H9 (cell line): ENCODE results near the gene KIAA0513. TPM values are rescaled to one million over a fixed set of nuclear protein-coding genes. Genes with fewer than 3 reads are reported as not detected.

Experiments used
- DNase-seq: peaks from one replicate; pipeline ENCODE4 v3.0.0-alpha.2; 2017
- H2AFZ ChIP-seq: one replicate; pipeline ENCODE4 v1.6.1; 2013; ENCODE audit warnings: mild to moderate bottlenecking, low read length, control low read depth, moderate library complexity
- H2AK5ac ChIP-seq: 2 replicates; pipeline ENCODE4 v1.6.1; 2013; ENCODE audit warnings: low read length, control low read depth, mixed read lengths; ENCODE audit not compliant: insufficient read length
- H2BK120ac ChIP-seq: one replicate; pipeline ENCODE4 v1.6.1; 2013; ENCODE audit warnings: low read depth, mild to moderate bottlenecking, low read length, control low read depth, inconsistent platforms; ENCODE audit not compliant: poor library complexity, severe bottlenecking
- H2BK12ac ChIP-seq: 2 replicates; pipeline ENCODE4 v1.6.1; 2013; ENCODE audit warnings: low read length, control low read depth, mixed read lengths, low read depth; ENCODE audit not compliant: insufficient read length
- H2BK15ac ChIP-seq: 2 replicates; pipeline ENCODE4 v1.6.1; 2013; ENCODE audit warnings: low read depth, low read length, control low read depth
- H2BK20ac ChIP-seq: one replicate; pipeline ENCODE4 v1.6.1; 2013; ENCODE audit warnings: low read depth, mild to moderate bottlenecking, low read length, control low read depth, inconsistent platforms; ENCODE audit not compliant: poor library complexity, severe bottlenecking
- H2BK5ac ChIP-seq: 2 replicates; pipeline ENCODE4 v1.6.1; 2013; ENCODE audit warnings: low read length, control low read depth, mixed read lengths; ENCODE audit not compliant: insufficient read length
- H3K14ac ChIP-seq: 2 replicates; pipeline ENCODE4 v1.6.1; 2013; ENCODE audit warnings: low read length, control low read depth; ENCODE audit not compliant: insufficient read depth
- H3K18ac ChIP-seq: 2 replicates; pipeline ENCODE4 v1.6.1; 2013; ENCODE audit warnings: low read depth, mild to moderate bottlenecking, mixed read lengths, low read length, control low read depth; ENCODE audit not compliant: insufficient read length
- H3K23ac ChIP-seq: 2 replicates; pipeline ENCODE4 v1.6.1; 2013; ENCODE audit warnings: low read length, control low read depth, mixed read lengths, low read depth; ENCODE audit not compliant: insufficient read length
- H3K23me2 ChIP-seq: 2 replicates; pipeline ENCODE4 v1.6.1; 2013; ENCODE audit warnings: low read depth, mild to moderate bottlenecking, mixed read lengths, low read length, control low read depth; ENCODE audit not compliant: insufficient read length, poor library complexity, severe bottlenecking
- H3K27ac ChIP-seq: 2 replicates; pipeline ENCODE4 v1.5.1; 2013; ENCODE audit warnings: low read length, control low read depth, mixed read lengths, low read depth; ENCODE audit not compliant: insufficient read length
- H3K27me3 ChIP-seq: 2 replicates; pipeline ENCODE4 v1.6.1; 2013; ENCODE audit warnings: low read length, control low read depth, inconsistent platforms; ENCODE audit not compliant: insufficient read depth
- H3K4ac ChIP-seq: 2 replicates; pipeline ENCODE4 v1.6.1; 2013; ENCODE audit warnings: low read depth, mild to moderate bottlenecking, control low read depth, inconsistent platforms, low read length, moderate library complexity
- H3K4me1 ChIP-seq: 2 replicates; pipeline ENCODE4 v1.6.1; 2013; ENCODE audit warnings: low read length, control low read depth, inconsistent platforms; ENCODE audit not compliant: insufficient read depth
- H3K4me2 ChIP-seq: 2 replicates; pipeline ENCODE4 v1.6.1; 2013; ENCODE audit warnings: low read length, control low read depth, mixed read lengths; ENCODE audit not compliant: insufficient read length, insufficient read depth
- H3K56ac ChIP-seq: 2 replicates; pipeline ENCODE4 v1.6.1; 2013; ENCODE audit warnings: low read depth, mild to moderate bottlenecking, mixed read lengths, low read length, control low read depth; ENCODE audit not compliant: insufficient read length
- H3K79me1 ChIP-seq: 2 replicates; pipeline ENCODE4 v1.6.1; 2013; ENCODE audit warnings: low read depth, mild to moderate bottlenecking, moderate library complexity, low read length, control low read depth, inconsistent platforms; ENCODE audit not compliant: insufficient read depth, poor library complexity, severe bottlenecking
- H3K79me2 ChIP-seq: 2 replicates; pipeline ENCODE4 v1.6.1; 2013; ENCODE audit warnings: low read length, control low read depth, inconsistent platforms; ENCODE audit not compliant: insufficient read depth
- H3K9ac ChIP-seq: 2 replicates; pipeline ENCODE4 v1.6.1; 2013; ENCODE audit warnings: low read length, control low read depth, mixed read lengths; ENCODE audit not compliant: insufficient read length; ENCODE audit errors: extremely low read depth
- H3K9me3 ChIP-seq: one replicate; pipeline ENCODE4 v1.6.1; 2013; ENCODE audit warnings: low read depth, low read length, inconsistent platforms; ENCODE audit not compliant: control insufficient read depth
- H3T11ph ChIP-seq: one replicate; pipeline ENCODE4 v1.6.1; 2013; ENCODE audit warnings: mild to moderate bottlenecking, low read length, control low read depth, inconsistent platforms
- H4K20me1 ChIP-seq: one replicate; pipeline ENCODE4 v1.6.1; 2013; ENCODE audit not compliant: control insufficient read depth, insufficient read length, insufficient read depth
- H4K5ac ChIP-seq: 2 replicates; pipeline ENCODE4 v1.6.1; 2013; ENCODE audit warnings: low read depth, mild to moderate bottlenecking, mixed read lengths, low read length, control low read depth; ENCODE audit not compliant: insufficient read length
- H4K8ac ChIP-seq: replicated peaks from 2 replicates; pipeline ENCODE4 v1.6.1; 2013; ENCODE audit warnings: low read length, control low read depth, mixed read lengths, low read depth; ENCODE audit not compliant: insufficient read length
- H4K91ac ChIP-seq: 2 replicates; pipeline ENCODE4 v1.6.1; 2013; ENCODE audit warnings: low read depth, mild to moderate bottlenecking, moderate library complexity, mixed read lengths, low read length, control low read depth; ENCODE audit not compliant: insufficient read length
- H3K27ac Mint-ChIP-seq, 3 experiments: 2 replicates in 2 of 3; 3 replicates in 1 of 3; pipeline ENCODE4 v1.8.0; 2020 to 2021; ENCODE audit warnings: mixed read lengths in 3 of 3, mild to moderate bottlenecking in 1 of 3, moderate library complexity in 1 of 3
- H3K27me3 Mint-ChIP-seq: 2 replicates; pipeline ENCODE4 v1.8.0; 2021; ENCODE audit warnings: low read depth, mild to moderate bottlenecking, moderate library complexity, mixed read lengths
- H3K36me3 Mint-ChIP-seq, 3 experiments: 2 replicates in 2 of 3; 3 replicates in 1 of 3; pipeline ENCODE4 v1.8.0; 2020 to 2021; ENCODE audit warnings: low read depth in 3 of 3, mixed read lengths in 3 of 3; ENCODE audit not compliant: insufficient read depth in 1 of 3
- H3K4me1 Mint-ChIP-seq, 2 experiments: 2 replicates each; pipeline ENCODE4 v1.8.0; 2020; ENCODE audit warnings: mixed read lengths in 2 of 2
- H3K4me3 Mint-ChIP-seq, 2 experiments: 2 replicates in 1 of 2; 3 replicates in 1 of 2; pipeline ENCODE4 v1.8.0; 2020 to 2021; ENCODE audit warnings: mild to moderate bottlenecking in 2 of 2, mixed read lengths in 2 of 2, moderate library complexity in 1 of 2
- H3K9me3 Mint-ChIP-seq, 2 experiments: 2 replicates in 1 of 2; 3 replicates in 1 of 2; pipeline ENCODE4 v1.8.0; 2020; ENCODE audit warnings: mild to moderate bottlenecking in 2 of 2, mixed read lengths in 2 of 2, moderate library complexity in 1 of 2
- CTCF ChIP-seq: fragments of 200-600 bp; sonication (generic); conservative IDR thresholded peaks from 3 replicates; pipeline ENCODE4 v1.8.0; 2021; ENCODE audit warnings: antibody characterized with exemption, mild to moderate bottlenecking
- whole genome bisulfite sequencing: extraction: QIAGEN DNeasy Blood & Tissue Kit; methylation state at CpG from one replicate; pipeline ENCODE4 v1.1.7; 2013; ENCODE audit warnings: missing lambda C conversion rate, low lambda C conversion rate, mixed read lengths; ENCODE audit not compliant: insufficient read length; ENCODE audit errors: extremely low coverage; 5-methylcytosine and 5-hydroxymethylcytosine counted together
- total RNA-seq: library from RNA; stranded (reverse); gene quantifications from 2 replicates; pipeline ENCODE4 v1.2.1, GENCODE V29; 2021

The KIAA0513 gene
- total RNA-seq, 1 experiment from 2014 or later: 4.7 TPM

- no peak overlapping the region for H4K91ac ChIP-seq
- WGBS: no CpG with 5 or more reads among the region's 12 CpGs
- no peak overlapping the region for H3K4ac ChIP-seq
- H3K4me3 Mint-ChIP-seq: no peak overlapping the region
- H3K9me3 ChIP-seq: no peaks in the 10 kb centered on the region
- no peak overlapping the region for H3K9ac ChIP-seq
- H3K79me2 ChIP-seq: no peaks in the 10 kb centered on the region
- no peak overlapping the region for H3K4me2 ChIP-seq
- H2BK5ac ChIP-seq: no peak overlapping the region
- H3K27me3 Mint-ChIP-seq: peaks cover 20% of the 10 kb centered on the region
- H3K4me1 Mint-ChIP-seq: peaks cover 4 to 17% of the 10 kb centered on the region in 2 experiments
- H3K56ac ChIP-seq: no peak overlapping the region
- H2BK15ac ChIP-seq: no peak overlapping the region
- H3K4me1 ChIP-seq: no peaks in the 10 kb centered on the region
- H3K79me1 ChIP-seq: no peaks in the 10 kb centered on the region
- H3K18ac ChIP-seq: no peak overlapping the region
- H2BK12ac ChIP-seq: no peak overlapping the region
- no peak overlapping the region for H3K23ac ChIP-seq
- no peaks in the 10 kb centered on the region for H3K23me2 ChIP-seq
- no peaks in the 10 kb centered on the region for H3K36me3 Mint-ChIP-seq
- H3K9me3 Mint-ChIP-seq: peaks cover 0 to 3% of the 10 kb centered on the region in 2 experiments; a peak in 2 of 5 replicates
- no peak overlapping the region for H4K8ac ChIP-seq
- no peaks in the 10 kb centered on the region for H4K20me1 ChIP-seq
- no peak overlapping the region for H2BK20ac ChIP-seq
- H2BK120ac ChIP-seq: no peak overlapping the region
- DNase-seq: no peak
- no peak for TF ChIP-seq CTCF
- no peak overlapping the region for H3K27ac ChIP-seq
- no peak overlapping the region for H3K27ac Mint-ChIP-seq
- H3K27me3 ChIP-seq: no peaks in the 10 kb centered on the region
- no peak overlapping the region for H4K5ac ChIP-seq
- no peak overlapping the region for H2AFZ ChIP-seq
- H3K14ac ChIP-seq: no peak overlapping the region
- no peak overlapping the region for H2AK5ac ChIP-seq
- no peak overlapping the region for H3T11ph ChIP-seq
Measured at GRCh38 chr16:85138073-85138824, 110.7 kb downstream of the KIAA0513 start.
